Retinal pigment epithelial cell (primary cell): ENCODE data around the gene JUN.

Experiments
- DNase-seq: peaks from one replicate; pipeline ENCODE4 v3.0.0-alpha.2; 2010; ENCODE audit warnings: low read depth
- H3K4me3 ChIP-seq: 2 replicates; pipeline ENCODE4 v1.5.1; 2011; ENCODE audit warnings: mild to moderate bottlenecking, low read length, control low read depth, moderate library complexity
- CTCF ChIP-seq: conservative IDR thresholded peaks from 2 replicates; pipeline ENCODE4 v1.5.1; 2011; ENCODE audit warnings: low read depth, low read length, control low read depth, inconsistent platforms

Gene JUN

GRCh38 chr1:58768191-58768731 is 15.6 kb downstream of the JUN start:
- no peak overlapping the region for H3K4me3 ChIP-seq
- TF ChIP-seq CTCF = no peak
- no peak for DNase-seq

GRCh38 chr1:58767143-58767542 is 16.7 kb downstream of the JUN start:
- DNase-seq = no peak
- TF ChIP-seq CTCF = no peak
- no peak overlapping the region for H3K4me3 ChIP-seq

- TF ChIP-seq CTCF = no peak
- H3K4me3 ChIP-seq = no peak overlapping the region
- DNase-seq = no peak
Measured at GRCh38 chr1:58765441-58765840, 18.4 kb downstream of the JUN start.

GRCh38 chr1:58765006-58765405 is 18.8 kb downstream of the JUN start:
- no peak for TF ChIP-seq CTCF
- H3K4me3 ChIP-seq = no peak overlapping the region
- no peak for DNase-seq

- TF ChIP-seq CTCF = no peak
- H3K4me3 ChIP-seq = no peak overlapping the region
- DNase-seq = no peak
Measured at GRCh38 chr1:58764294-58764978, 19.4 kb downstream of the JUN start.

- no peak for DNase-seq
- no peak overlapping the region for H3K4me3 ChIP-seq
- no peak for TF ChIP-seq CTCF
Measured at GRCh38 chr1:58763214-58763613, 20.6 kb downstream of the JUN start.

GRCh38 chr1:58762806-58763205 is 21.0 kb downstream of the JUN start:
- H3K4me3 ChIP-seq = no peak overlapping the region

More at GRCh38 chr1:58762806-58763205, 21.0 kb downstream of the JUN start:
- no peak for TF ChIP-seq CTCF
- no peak for DNase-seq
